Measurements from ENCODE around the gene BMPR1B.
"Not testable (repeated sequence)": the region's sequence is repeated elsewhere in the genome, so short reads cannot be mapped to it uniquely, and the experiment has no call there.

BMPR1B gene

GRCh38 chr4:95155759-95156451 is 398.1 kb downstream of the BMPR1B start:
- DNase-seq, result no peak

- DNase-seq, result no peak
These were observed 398.7 kb downstream of the BMPR1B start for GRCh38 chr4:95156452-95156765.

GRCh38 chr4:95157596-95157995 is 399.8 kb downstream of the BMPR1B start:
- DNase-seq, result no peak

- no peak for DNase-seq
These were observed 400.3 kb downstream of the BMPR1B start for GRCh38 chr4:95158045-95158444.

- no peak for DNase-seq
These were observed 400.9 kb downstream of the BMPR1B start for GRCh38 chr4:95158626-95159025.

GRCh38 chr4:95159384-95159783 is 401.6 kb downstream of the BMPR1B start:
- DNase-seq, result no peak

- no peak for DNase-seq
These were observed 404.2 kb downstream of the BMPR1B start for GRCh38 chr4:95161781-95162469.

- DNase-seq, result no peak
These were observed 405.1 kb downstream of the BMPR1B start for GRCh38 chr4:95162867-95163266.

GRCh38 chr4:95165926-95166524 is 408.3 kb downstream of the BMPR1B start:
- DNase-seq, result no peak

GRCh38 chr4:95167805-95168204 is 410.1 kb downstream of the BMPR1B start:
- no peak for DNase-seq

GRCh38 chr4:95170176-95170575 is 412.4 kb downstream of the BMPR1B start:
- no peak for DNase-seq

GRCh38 chr4:95171377-95171776 is 413.6 kb downstream of the BMPR1B start:
- not testable (repeated sequence) for DNase-seq

- DNase-seq, result no peak
These were observed 421.2 kb downstream of the BMPR1B start for GRCh38 chr4:95178938-95179337.

GRCh38 chr4:95180531-95181242 is 422.9 kb downstream of the BMPR1B start:
- DNase-seq, result no peak

- DNase-seq, result no peak
These were observed 423.7 kb downstream of the BMPR1B start for GRCh38 chr4:95181243-95181995.

GRCh38 chr4:95181996-95182306 is 424.2 kb downstream of the BMPR1B start:
- no peak for DNase-seq

- DNase-seq, result no peak
These were observed 426.1 kb downstream of the BMPR1B start for GRCh38 chr4:95183656-95184408.

GRCh38 chr4:95186666-95187065 is 428.9 kb downstream of the BMPR1B start:
- DNase-seq, result no peak

- DNase-seq, result no peak
These were observed 431.1 kb downstream of the BMPR1B start for GRCh38 chr4:95188701-95189370.

- DNase-seq, result no peak
These were observed 433.1 kb downstream of the BMPR1B start for GRCh38 chr4:95190751-95191436.

GRCh38 chr4:95191537-95191936 is 433.8 kb downstream of the BMPR1B start:
- no peak for DNase-seq
